GM23338 (cell line): ENCODE measurements around the gene G6PD.

Experiments used
- CREB1 ChIP-seq: fragments of 250-450 bp; sonication (Bioruptor Pico); IDR thresholded peaks from 2 replicates; pipeline ENCODE4 v1.5.0; 2020; ENCODE audit warnings: low read depth, mild to moderate bottlenecking, moderate library complexity
- CTCF ChIP-seq, 2 experiments: fragments of 200-600 bp in 1 of 2; sonication (generic) in 1 of 2; conservative IDR thresholded peaks; 2 replicates each; pipeline versions ENCODE4 v1.5.1 to v1.6.1; 2016 to 2017; ENCODE audit warnings: antibody characterized with exemption in 2 of 2, low read depth in 2 of 2, mild to moderate bottlenecking in 2 of 2, moderate library complexity in 1 of 2
- ETS1 ChIP-seq: IDR thresholded peaks from 2 replicates; pipeline ENCODE4 v1.6.1; 2016; ENCODE audit warnings: antibody characterized with exemption
- EZH2 ChIP-seq: fragments of 200-600 bp; sonication (generic); IDR thresholded peaks from one replicate; pipeline ENCODE4 v1.8.0; 2017; ENCODE audit warnings: antibody characterized with exemption, mild to moderate bottlenecking, low read depth; ENCODE audit not compliant: unreplicated experiment
- EZH2phosphoT487 ChIP-seq: fragments of 200-600 bp; sonication (generic); IDR thresholded peaks from one replicate; pipeline ENCODE4 v1.8.1; 2018; ENCODE audit warnings: antibody characterized with exemption; ENCODE audit not compliant: unreplicated experiment
- JUNB ChIP-seq: IDR thresholded peaks from one replicate; pipeline ENCODE4 v1.6.1; 2016; ENCODE audit warnings: antibody characterized with exemption; ENCODE audit not compliant: unreplicated experiment
- POLR2AphosphoS5 ChIP-seq: IDR thresholded peaks from 2 replicates; pipeline ENCODE4 v1.6.1; 2016; ENCODE audit warnings: antibody characterized with exemption, low read depth
- REST ChIP-seq: IDR thresholded peaks from one replicate; pipeline ENCODE4 v1.6.1; 2018; ENCODE audit warnings: antibody characterized with exemption; ENCODE audit not compliant: unreplicated experiment
- STAT1 ChIP-seq: IDR thresholded peaks from one replicate; pipeline ENCODE4 v1.6.1; 2016; ENCODE audit warnings: antibody characterized with exemption; ENCODE audit not compliant: unreplicated experiment
- ZNF114 ChIP-seq: fragments of 250-450 bp; sonication (Bioruptor Pico); IDR thresholded peaks from 2 replicates; pipeline ENCODE4 v1.5.0; 2020; ENCODE audit warnings: mild to moderate bottlenecking, moderate library complexity
- ZNF331 ChIP-seq: fragments of 250-450 bp; sonication (Bioruptor Pico); IDR thresholded peaks from 2 replicates; pipeline ENCODE4 v1.5.0; 2020; ENCODE audit warnings: low read depth, mild to moderate bottlenecking, moderate library complexity

- TF ChIP-seq CTCF (conservative IDR thresholded peaks at IDR 0.05; ENCODE audit: low read depth in 2 of 2) (no peak), ZNF114 (CRISPR knock-in tag) (no peak), POLR2AphosphoS5 (no peak), JUNB (no peak), CREB1 (CRISPR knock-in tag) (no peak), EZH2 (no peak), EZH2phosphoT487 (no peak), ETS1 (no peak), REST (no peak), STAT1 (no peak), ZNF331 (CRISPR knock-in tag) (no peak)
These were observed 63.3 kb downstream of the G6PD start for GRCh38 chrX:154483325-154483724.
